Mesendoderm (in vitro differentiated cells): ENCODE measurements around the gene LACRT.

Experiments
- DNase-seq: peaks from one replicate; pipeline ENCODE4 v3.0.0; 2013
- H2AK5ac ChIP-seq: 2 replicates; pipeline ENCODE4 v1.6.1; 2013; ENCODE audit warnings: low read length, inconsistent platforms
- H2BK120ac ChIP-seq: 2 replicates; pipeline ENCODE4 v1.6.1; 2013; ENCODE audit warnings: low read depth, mild to moderate bottlenecking, low read length, moderate library complexity, mixed read lengths
- H2BK15ac ChIP-seq: replicated peaks from 2 replicates; pipeline ENCODE4 v1.6.1; 2013; ENCODE audit warnings: low read depth, mild to moderate bottlenecking, moderate library complexity
- H2BK5ac ChIP-seq: 2 replicates; pipeline ENCODE4 v1.6.1; 2013; ENCODE audit warnings: low read length, inconsistent platforms
- H3K18ac ChIP-seq: 2 replicates; pipeline ENCODE4 v1.6.1; 2013; ENCODE audit warnings: mild to moderate bottlenecking, low read length, mixed read lengths
- H3K23ac ChIP-seq: one replicate; pipeline ENCODE4 v1.6.1; 2013; ENCODE audit warnings: low read length
- H3K27ac ChIP-seq: 2 replicates; pipeline ENCODE4 v1.5.1; 2013; ENCODE audit warnings: low read depth, mild to moderate bottlenecking, inconsistent platforms, low read length, moderate library complexity
- H3K27me3 ChIP-seq: 2 replicates; pipeline ENCODE4 v1.6.1; 2013; ENCODE audit warnings: low read length, control low read depth, mild to moderate bottlenecking, inconsistent platforms; ENCODE audit not compliant: insufficient read depth, poor library complexity
- H3K36me3 ChIP-seq: 2 replicates; pipeline ENCODE4 v1.6.1; 2013; ENCODE audit warnings: low read length, inconsistent platforms; ENCODE audit not compliant: control insufficient read depth, insufficient read depth
- H3K4ac ChIP-seq: one replicate; pipeline ENCODE4 v1.6.1; 2013; ENCODE audit warnings: low read depth, mild to moderate bottlenecking, low read length, moderate library complexity
- H3K4me1 ChIP-seq: 2 replicates; pipeline ENCODE4 v1.6.1; 2013; ENCODE audit warnings: low read depth, low read length, inconsistent platforms; ENCODE audit not compliant: control insufficient read depth
- H3K4me2 ChIP-seq: 2 replicates; pipeline ENCODE4 v1.6.1; 2013; ENCODE audit warnings: low read length
- H3K4me3 ChIP-seq: 2 replicates; pipeline ENCODE4 v1.5.1; 2013; ENCODE audit warnings: mild to moderate bottlenecking, low read length
- H3K56ac ChIP-seq: one replicate; pipeline ENCODE4 v1.6.1; 2013; ENCODE audit warnings: low read length
- H3K79me1 ChIP-seq: 2 replicates; pipeline ENCODE4 v1.6.1; 2013; ENCODE audit warnings: low read length, inconsistent platforms
- H3K79me2 ChIP-seq: 2 replicates; pipeline ENCODE4 v1.6.1; 2013; ENCODE audit warnings: mild to moderate bottlenecking, low read length; ENCODE audit not compliant: control insufficient read depth, insufficient read depth
- H3K9ac ChIP-seq: 2 replicates; pipeline ENCODE4 v1.6.1; 2013; ENCODE audit warnings: low read length, inconsistent platforms
- H4K5ac ChIP-seq: one replicate; pipeline ENCODE4 v1.6.1; 2013; ENCODE audit warnings: low read length
- H4K8ac ChIP-seq: one replicate; pipeline ENCODE4 v1.6.1; 2013; ENCODE audit warnings: low read depth, mild to moderate bottlenecking, control low read depth, low read length, moderate library complexity
- WGBS: extraction: QIAGEN DNeasy Blood & Tissue Kit; methylation state at CpG from one replicate; pipeline ENCODE4 v1.1.7; 2013; ENCODE audit warnings: low lambda C conversion rate, missing lambda C conversion rate; ENCODE audit not compliant: insufficient coverage; ENCODE audit errors: extremely low coverage; 5-methylcytosine and 5-hydroxymethylcytosine counted together

The LACRT gene

DNA sequence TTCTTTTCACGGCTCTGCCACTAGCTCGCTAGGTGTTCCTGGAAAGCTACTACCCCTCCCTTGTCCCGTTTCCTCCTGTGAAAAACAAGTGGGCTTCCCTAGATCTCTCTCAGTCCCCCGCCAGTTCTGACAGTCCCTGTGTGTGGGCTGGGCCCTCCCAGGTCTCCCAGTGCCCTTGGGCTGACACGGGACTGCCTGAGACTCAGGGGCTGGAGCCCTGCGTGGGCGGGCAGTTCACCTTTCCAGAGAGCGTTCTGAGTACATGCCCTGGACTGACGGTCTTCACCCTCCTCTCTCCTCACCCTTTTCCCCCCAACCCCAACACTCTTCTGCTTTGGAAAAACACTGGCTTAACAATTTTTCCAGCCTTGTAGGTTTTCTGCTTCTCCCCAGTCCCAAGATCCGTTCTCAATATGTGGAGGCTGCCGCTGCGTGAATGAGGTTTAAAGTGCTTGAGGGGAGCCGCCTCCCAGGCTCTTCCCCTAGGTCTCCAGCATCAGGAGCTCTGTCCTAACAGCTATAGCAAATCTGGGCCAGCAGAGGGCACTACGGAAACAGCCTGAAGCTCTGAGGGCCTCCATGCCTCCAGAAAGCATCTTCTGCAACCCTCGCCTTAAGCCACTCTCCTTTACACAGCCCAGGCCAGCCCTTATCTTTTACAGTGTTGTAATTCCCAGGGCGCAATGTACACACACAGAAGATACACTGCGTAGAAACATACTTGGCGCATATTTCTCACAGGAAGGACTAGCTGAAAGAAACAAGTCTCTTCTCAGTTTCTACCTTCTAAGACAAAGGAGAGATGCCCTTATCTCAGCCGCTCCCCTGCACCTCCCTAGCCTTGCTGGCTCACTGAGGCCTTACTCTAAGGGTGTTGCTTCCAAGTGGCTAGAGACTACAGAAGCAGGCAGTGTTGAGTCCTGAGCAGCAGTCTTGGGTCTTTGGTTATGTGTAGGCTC is 23.9 kb upstream of the LACRT start:
- no peak overlapping the region for H2AK5ac ChIP-seq
- no peak overlapping the region for H4K5ac ChIP-seq
- no peak overlapping the region for H3K4ac ChIP-seq
- H3K36me3 ChIP-seq, result no peaks in the 10 kb centered on the region
- no peaks in the 10 kb centered on the region for H3K79me2 ChIP-seq
- no peak overlapping the region for H4K8ac ChIP-seq
- no peak overlapping the region for H3K56ac ChIP-seq
- H3K27ac ChIP-seq, result no peak overlapping the region
- H3K4me2 ChIP-seq, result no peak overlapping the region
- H3K18ac ChIP-seq, result no peak overlapping the region
- H3K27me3 ChIP-seq, result no peaks in the 10 kb centered on the region
- H3K4me1 ChIP-seq, result no peaks in the 10 kb centered on the region
- no peak overlapping the region for H2BK120ac ChIP-seq
- no peak overlapping the region for H2BK15ac ChIP-seq
- no peak overlapping the region for H3K9ac ChIP-seq
- no CpG with 5 or more reads among the region's 19 CpGs for WGBS
- no peak overlapping the region for H2BK5ac ChIP-seq
- DNase-seq, result peak; percentile 89
- no peak overlapping the region for H3K23ac ChIP-seq
- no peaks in the 10 kb centered on the region for H3K79me1 ChIP-seq
- no peak overlapping the region for H3K4me3 ChIP-seq

DNA sequence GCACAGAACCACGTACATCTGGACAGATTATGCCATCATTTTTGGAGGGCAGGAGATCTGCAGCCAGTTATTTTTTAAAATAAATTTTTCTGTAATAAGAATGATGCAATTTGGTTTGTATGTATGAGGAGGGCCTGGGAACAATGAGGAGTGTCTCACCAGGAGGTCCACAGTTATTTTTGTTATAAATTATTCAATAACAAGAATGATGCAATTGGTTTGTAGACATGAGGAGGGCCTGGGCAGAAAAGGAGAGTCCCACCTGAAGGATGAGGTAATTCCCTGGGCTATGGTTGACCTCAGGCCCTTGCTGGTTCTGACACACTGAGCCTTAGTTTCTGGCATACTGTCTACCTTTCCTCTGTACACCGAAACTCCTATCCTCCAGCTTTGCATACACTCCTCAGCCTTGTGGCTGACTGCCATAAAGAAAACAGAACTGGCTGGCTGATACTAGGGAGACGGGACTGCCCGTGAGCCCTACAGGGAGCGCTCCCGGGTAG is 22.5 kb upstream of the LACRT start:
- no peak overlapping the region for H3K56ac ChIP-seq
- H2BK120ac ChIP-seq, result no peak overlapping the region
- WGBS, result no CpG with 5 or more reads among the region's 6 CpGs
- no peak overlapping the region for H3K23ac ChIP-seq
- no peak for DNase-seq
- H3K4me1 ChIP-seq, result no peaks in the 10 kb centered on the region
- H2BK15ac ChIP-seq, result no peak overlapping the region
- no peak overlapping the region for H3K4me3 ChIP-seq
- H3K79me2 ChIP-seq, result no peaks in the 10 kb centered on the region
- H3K9ac ChIP-seq, result no peak overlapping the region
- no peak overlapping the region for H3K18ac ChIP-seq
- H3K27me3 ChIP-seq, result no peaks in the 10 kb centered on the region
- H3K36me3 ChIP-seq, result no peaks in the 10 kb centered on the region
- no peak overlapping the region for H4K8ac ChIP-seq
- H3K4me2 ChIP-seq, result no peak overlapping the region
- H3K4ac ChIP-seq, result no peak overlapping the region
- H4K5ac ChIP-seq, result no peak overlapping the region
- no peak overlapping the region for H3K27ac ChIP-seq
- H3K79me1 ChIP-seq, result no peaks in the 10 kb centered on the region
- no peak overlapping the region for H2BK5ac ChIP-seq
- no peak overlapping the region for H2AK5ac ChIP-seq

DNA sequence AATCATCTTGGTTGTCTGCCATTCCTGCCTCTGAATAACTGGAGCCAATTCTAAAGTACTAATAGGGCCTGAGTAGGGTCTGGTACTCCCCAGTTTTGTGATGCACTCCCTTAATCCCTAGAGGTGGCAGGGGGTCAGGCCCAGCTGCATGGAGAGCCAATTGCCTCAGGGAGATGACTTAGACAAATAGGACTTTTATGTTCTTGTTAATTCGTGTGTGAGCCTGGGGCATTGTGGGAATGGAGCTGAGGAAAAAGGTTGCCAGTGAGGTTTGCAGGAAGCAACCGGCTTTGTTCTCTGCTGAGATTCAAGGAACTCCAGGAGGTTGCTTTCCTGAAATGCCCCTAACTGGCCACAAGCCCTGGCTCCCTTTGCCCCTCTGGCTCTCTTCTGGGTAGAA is 20.2 kb upstream of the LACRT start:
- DNase-seq, result peak; percentile 44
- H3K9ac ChIP-seq, result no peak overlapping the region
- no peak overlapping the region for H3K23ac ChIP-seq

DNA sequence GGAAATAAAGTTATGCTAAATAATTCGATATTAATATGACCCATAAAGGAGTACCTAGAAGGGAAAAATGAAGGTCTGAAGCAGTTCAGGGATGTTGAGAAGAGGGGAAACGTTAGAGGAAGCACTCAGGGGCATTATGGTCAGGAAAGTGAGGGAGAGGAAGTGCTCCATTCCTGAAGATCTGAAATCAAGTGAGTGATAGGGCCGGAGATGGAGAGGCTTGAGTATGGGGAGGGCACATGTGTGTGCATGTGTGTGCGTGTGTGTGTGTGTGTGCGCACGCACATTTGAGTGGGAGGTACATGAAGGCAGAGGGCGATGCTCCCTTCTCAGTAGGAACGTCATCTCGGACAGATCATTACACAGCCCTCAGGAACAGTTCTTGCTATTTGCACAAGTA is 18.3 kb upstream of the LACRT start:
- H3K79me2 ChIP-seq, result no peaks in the 10 kb centered on the region
- no peak overlapping the region for H4K5ac ChIP-seq
- no peak overlapping the region for H2AK5ac ChIP-seq
- H2BK15ac ChIP-seq, result no peak overlapping the region
- no peak overlapping the region for H3K23ac ChIP-seq
- H2BK120ac ChIP-seq, result no peak overlapping the region
- H3K4me2 ChIP-seq, result no peak overlapping the region
- H3K36me3 ChIP-seq, result no peaks in the 10 kb centered on the region
- H3K56ac ChIP-seq, result no peak overlapping the region
- no peaks in the 10 kb centered on the region for H3K79me1 ChIP-seq
- no peaks in the 10 kb centered on the region for H3K4me1 ChIP-seq
- H3K4ac ChIP-seq, result no peak overlapping the region
- no peak for DNase-seq
- no peak overlapping the region for H3K18ac ChIP-seq
- no peak overlapping the region for H4K8ac ChIP-seq
- H2BK5ac ChIP-seq, result no peak overlapping the region
- H3K27ac ChIP-seq, result no peak overlapping the region
- no peaks in the 10 kb centered on the region for H3K27me3 ChIP-seq
- no peak overlapping the region for H3K4me3 ChIP-seq
- no peak overlapping the region for H3K9ac ChIP-seq
- WGBS, result no CpG with 5 or more reads among the region's 9 CpGs

More for the DNA sequence above, 20.2 kb upstream of the LACRT start:
- Histone ChIP-seq H3K27me3 (no peaks in the 10 kb centered on the region), H3K79me1 (no peaks in the 10 kb centered on the region), H3K18ac (no peak overlapping the region), H4K8ac (no peak overlapping the region), H3K56ac (no peak overlapping the region), H4K5ac (no peak overlapping the region), H2AK5ac (no peak overlapping the region), H2BK120ac (no peak overlapping the region), H3K4me1 (no peaks in the 10 kb centered on the region), H2BK5ac (no peak overlapping the region), H3K4me2 (no peak overlapping the region), H3K4me3 (no peak overlapping the region), H3K4ac (no peak overlapping the region), H3K27ac (no peak overlapping the region), H3K79me2 (no peaks in the 10 kb centered on the region), H2BK15ac (no peak overlapping the region), H3K36me3 (no peaks in the 10 kb centered on the region)
- WGBS, result no CpG with 5 or more reads among the region's 2 CpGs

DNA sequence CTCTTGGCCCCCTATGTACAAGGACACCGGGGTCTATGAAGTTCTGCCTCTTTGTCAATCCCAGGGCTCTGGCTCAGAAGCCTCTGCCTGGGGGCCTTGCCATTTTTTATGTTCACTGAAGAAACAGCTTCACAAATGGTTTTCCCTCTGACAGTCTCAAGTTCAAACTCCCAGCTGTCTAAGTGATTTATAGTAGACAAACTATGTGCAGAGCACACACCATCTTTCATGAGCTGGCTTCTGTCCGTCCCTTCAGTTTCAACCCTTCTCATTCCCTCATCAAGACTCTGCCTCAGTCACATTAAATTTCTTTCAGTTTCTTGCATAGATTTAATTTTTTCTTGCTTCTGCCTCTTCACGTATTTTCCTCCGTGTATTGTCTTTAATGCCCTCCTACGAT is 16.2 kb upstream of the LACRT start:
- Histone ChIP-seq H3K56ac (no peak overlapping the region), H3K27ac (no peak overlapping the region), H3K4me2 (no peak overlapping the region), H3K4ac (no peak overlapping the region), H4K5ac (no peak overlapping the region), H3K18ac (no peak overlapping the region), H4K8ac (no peak overlapping the region), H3K27me3 (no peaks in the 10 kb centered on the region), H3K79me1 (no peaks in the 10 kb centered on the region), H2AK5ac (no peak overlapping the region), H3K4me1 (no peaks in the 10 kb centered on the region), H3K79me2 (no peaks in the 10 kb centered on the region), H2BK15ac (no peak overlapping the region), H3K4me3 (no peak overlapping the region), H3K9ac (no peak overlapping the region), H2BK120ac (no peak overlapping the region), H3K36me3 (no peaks in the 10 kb centered on the region), H3K23ac (no peak overlapping the region), H2BK5ac (no peak overlapping the region)
- no CpG with 5 or more reads among the region's 5 CpGs for WGBS
- DNase-seq, result no peak
